Neuronal stem cell (in vitro differentiated cells): ENCODE results near the gene THOC5.
A peak's percentile ranks its signal among the peaks of the same experiment; 100 is the strongest.

Experiments
- DNase-seq: peaks from one replicate; pipeline ENCODE4 v3.0.0-alpha.2; 2013; ENCODE audit warnings: low spot score
- H2AFZ ChIP-seq: one replicate; pipeline ENCODE4 v1.6.1; 2013; ENCODE audit warnings: mild to moderate bottlenecking, low read length, inconsistent platforms
- H2AK5ac ChIP-seq: 2 replicates; pipeline ENCODE4 v1.6.1; 2013; ENCODE audit warnings: low read depth, mild to moderate bottlenecking, inconsistent platforms, low read length, moderate library complexity, mixed read lengths
- H2BK120ac ChIP-seq: 2 replicates; pipeline ENCODE4 v1.6.1; 2013; ENCODE audit warnings: low read depth, mild to moderate bottlenecking, inconsistent platforms, low read length, moderate library complexity, mixed read lengths
- H2BK12ac ChIP-seq: one replicate; pipeline ENCODE4 v1.6.1; 2013; ENCODE audit warnings: low read length, inconsistent platforms
- H2BK15ac ChIP-seq: 2 replicates; pipeline ENCODE4 v1.6.1; 2013; ENCODE audit warnings: mild to moderate bottlenecking, low read length, inconsistent platforms, mixed read lengths
- H2BK5ac ChIP-seq: one replicate; pipeline ENCODE4 v1.6.1; 2013; ENCODE audit warnings: inconsistent platforms, mild to moderate bottlenecking, low read length, moderate library complexity
- H3K14ac ChIP-seq: one replicate; pipeline ENCODE4 v1.6.1; 2013; ENCODE audit warnings: low read length, inconsistent platforms
- H3K18ac ChIP-seq: 2 replicates; pipeline ENCODE4 v1.6.1; 2013; ENCODE audit warnings: low read length, inconsistent platforms
- H3K23ac ChIP-seq: 2 replicates; pipeline ENCODE4 v1.6.1; 2013; ENCODE audit warnings: low read depth, mild to moderate bottlenecking, mixed read lengths, low read length, inconsistent platforms; ENCODE audit not compliant: poor library complexity
- H3K27ac ChIP-seq: replicated peaks from 3 replicates; pipeline ENCODE4 v1.5.1; 2013; ENCODE audit warnings: low read length, inconsistent platforms
- H3K27me3 ChIP-seq, 3 experiments: 2 replicates each; pipeline ENCODE4 v1.6.1; 2013; ENCODE audit warnings: low read length in 3 of 3, mild to moderate bottlenecking in 2 of 3, inconsistent platforms in 1 of 3, low read depth in 1 of 3, mixed read lengths in 1 of 3, moderate library complexity in 1 of 3; ENCODE audit not compliant: control insufficient read depth in 3 of 3, insufficient read depth in 3 of 3
- H3K36me3 ChIP-seq, 2 donors: replicated peaks in 1 of 2; 2 replicates each; pipeline ENCODE4 v1.6.1; 2013; ENCODE audit warnings: low read length in 2 of 2; ENCODE audit not compliant: control insufficient read depth in 2 of 2, insufficient read depth in 2 of 2
- H3K4ac ChIP-seq: 2 replicates; pipeline ENCODE4 v1.6.1; 2013; ENCODE audit warnings: inconsistent platforms, mild to moderate bottlenecking, low read length, moderate library complexity
- H3K4me1 ChIP-seq, 2 donors: 1 replicate in 1 of 2; 2 replicates in 1 of 2; pipeline ENCODE4 v1.6.1; 2013; ENCODE audit warnings: low read length in 2 of 2, low read depth in 1 of 2; ENCODE audit not compliant: control insufficient read depth in 2 of 2, insufficient read depth in 1 of 2
- H3K4me2 ChIP-seq: one replicate; pipeline ENCODE4 v1.6.1; 2013; ENCODE audit warnings: mild to moderate bottlenecking, low read length, inconsistent platforms; ENCODE audit not compliant: insufficient read depth, poor library complexity, severe bottlenecking
- H3K4me3 ChIP-seq, 2 donors: 2 replicates each; pipeline ENCODE4 v1.5.1; 2013; ENCODE audit warnings: low read length in 2 of 2, mild to moderate bottlenecking in 2 of 2, inconsistent platforms in 1 of 2, moderate library complexity in 1 of 2
- H3K79me1 ChIP-seq: one replicate; pipeline ENCODE4 v1.6.1; 2013; ENCODE audit warnings: low read depth, mild to moderate bottlenecking, inconsistent platforms, low read length, moderate library complexity
- H3K9ac ChIP-seq: one replicate; pipeline ENCODE4 v1.6.1; 2013; ENCODE audit warnings: mild to moderate bottlenecking, low read depth, low read length, inconsistent platforms; ENCODE audit not compliant: poor library complexity
- H3K9me3 ChIP-seq, 2 donors: replicated peaks in 1 of 2; 2 replicates each; pipeline versions ENCODE3 to v1.6.1; 2013; ENCODE audit warnings: low read length in 2 of 2, mild to moderate bottlenecking in 2 of 2, inconsistent platforms in 1 of 2, low read depth in 1 of 2, mixed read lengths in 1 of 2, moderate library complexity in 1 of 2; ENCODE audit not compliant: control insufficient read depth in 2 of 2, insufficient read depth in 1 of 2
- H4K8ac ChIP-seq: one replicate; pipeline ENCODE4 v1.6.1; 2013; ENCODE audit warnings: low read depth, mild to moderate bottlenecking, inconsistent platforms, low read length, moderate library complexity
- H4K91ac ChIP-seq: one replicate; pipeline ENCODE4 v1.6.1; 2013; ENCODE audit warnings: low read length, low read depth, mild to moderate bottlenecking, inconsistent platforms; ENCODE audit not compliant: poor library complexity
- WGBS, 2 donors: extraction: QIAGEN DNeasy Blood & Tissue Kit; methylation state at CpG; one replicate each; pipeline ENCODE4 v1.1.7; 2013; ENCODE audit warnings: missing lambda C conversion rate in 2 of 2, mixed read lengths in 1 of 2; ENCODE audit not compliant: insufficient read length in 2 of 2, insufficient replicate concordance in 1 of 2; ENCODE audit errors: extremely low coverage in 2 of 2; 5-methylcytosine and 5-hydroxymethylcytosine counted together

Gene THOC5

DNA sequence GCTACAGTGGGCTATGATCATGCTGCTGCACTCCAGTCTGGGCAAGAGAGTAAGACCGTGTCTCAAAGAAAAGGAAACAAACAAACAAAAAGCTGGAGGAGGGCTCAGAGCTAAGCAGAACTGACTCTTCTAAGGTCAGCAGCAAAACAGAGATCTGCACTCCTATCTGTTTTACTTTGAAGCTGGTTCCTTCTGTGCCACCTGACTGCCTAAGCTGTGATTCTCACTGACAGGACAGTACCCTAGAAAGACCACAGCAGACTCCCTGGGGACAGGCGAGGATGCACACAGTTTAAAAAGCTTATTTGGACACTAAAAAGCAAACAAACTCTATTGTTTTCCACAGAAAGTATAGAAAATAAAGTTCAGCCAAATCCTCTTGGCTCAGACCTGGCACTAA lies 43.0 kb downstream of the THOC5 start:
- Histone ChIP-seq H3K27me3 (no peaks in the 10 kb centered on the region), H2AK5ac (no peak overlapping the region), H2BK5ac (no peak overlapping the region), H3K27ac (no peak overlapping the region), H2AFZ (no peak overlapping the region), H3K4ac (no peak overlapping the region), H3K18ac (no peak overlapping the region), H2BK15ac (no peak overlapping the region), H3K14ac (no peak overlapping the region), H3K9me3 (no peaks in the 10 kb centered on the region), H3K79me1 (no peaks in the 10 kb centered on the region), H2BK12ac (no peak overlapping the region), H4K91ac (no peak overlapping the region), H3K4me1 (no peaks in the 10 kb centered on the region), H3K4me3 (no peak overlapping the region), H3K23ac (no peak overlapping the region), H3K36me3 (peaks cover 39 to 88% of the 10 kb centered on the region in 2 donors), H3K9ac (no peak overlapping the region), H3K4me2 (no peak overlapping the region), H4K8ac (no peak overlapping the region), H2BK120ac (no peak overlapping the region)
- no CpG with 5 or more reads among the region's 2 CpGs for WGBS, 2 donors
- DNase-seq: no peak

DNA sequence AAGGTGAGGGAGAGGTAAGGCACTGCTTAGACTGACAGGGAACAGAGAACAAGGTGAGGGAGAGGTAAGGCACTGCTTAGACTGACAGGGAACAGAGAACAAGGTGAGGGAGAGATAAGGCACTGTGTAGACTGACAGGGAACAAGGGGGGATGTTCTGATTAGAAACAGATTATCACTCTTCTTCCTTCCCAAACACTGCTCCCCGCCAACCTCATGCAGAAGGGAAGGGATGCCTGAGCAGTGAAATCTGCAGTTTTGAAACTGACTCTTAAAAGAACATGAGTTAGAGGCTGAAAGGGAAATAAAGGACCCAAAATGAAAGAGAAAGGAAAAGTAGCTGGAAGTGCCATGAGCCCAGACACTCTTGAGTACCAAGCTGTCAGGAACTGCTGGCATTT lies 43.7 kb downstream of the THOC5 start:
- Histone ChIP-seq H2AK5ac (no peak overlapping the region), H2BK120ac (no peak overlapping the region), H3K4me3 (no peak overlapping the region), H3K79me1 (no peaks in the 10 kb centered on the region), H3K36me3 (peaks cover 36 to 91% of the 10 kb centered on the region in 2 donors), H3K18ac (no peak overlapping the region), H3K4me1 (no peaks in the 10 kb centered on the region), H3K4me2 (no peak overlapping the region), H2AFZ (no peak overlapping the region), H3K9ac (no peak overlapping the region), H3K23ac (no peak overlapping the region), H2BK12ac (no peak overlapping the region), H3K27me3 (no peaks in the 10 kb centered on the region), H3K14ac (no peak overlapping the region), H2BK5ac (no peak overlapping the region), H3K9me3 (no peaks in the 10 kb centered on the region), H3K4ac (no peak overlapping the region), H4K8ac (no peak overlapping the region), H3K27ac (no peak overlapping the region), H2BK15ac (no peak overlapping the region), H4K91ac (no peak overlapping the region)
- no peak for DNase-seq
- WGBS, 2 donors: no CpG with 5 or more reads among the region's 1 CpG

DNA sequence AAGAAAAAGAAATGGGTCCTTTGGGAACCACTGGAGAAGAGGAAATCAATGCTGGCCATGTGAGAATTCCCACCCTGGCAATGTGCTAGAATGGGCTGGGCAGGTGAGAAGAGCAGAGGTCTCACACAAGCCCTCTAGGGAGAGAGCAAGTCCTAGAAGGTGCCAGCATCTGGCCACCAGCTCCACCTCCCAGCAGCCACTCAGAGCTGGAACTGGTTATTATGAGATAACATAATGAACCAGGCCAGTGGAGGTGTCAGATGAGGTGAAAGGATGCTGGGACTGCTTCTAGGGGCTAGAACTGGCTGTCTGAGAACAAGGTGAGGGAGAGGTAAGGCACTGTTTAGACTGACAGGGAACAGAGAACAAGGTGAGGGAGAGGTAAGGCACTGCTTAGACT lies 44.3 kb downstream of the THOC5 start:
- no peak overlapping the region for H3K4me3 ChIP-seq
- no peak overlapping the region for H3K4ac ChIP-seq
- H3K9me3 ChIP-seq: no peaks in the 10 kb centered on the region
- H4K8ac ChIP-seq: no peak overlapping the region
- no peak overlapping the region for H3K23ac ChIP-seq
- no peak overlapping the region for H2BK5ac ChIP-seq
- H2BK120ac ChIP-seq: no peak overlapping the region
- H3K27ac ChIP-seq: no peak overlapping the region
- no peaks in the 10 kb centered on the region for H3K27me3 ChIP-seq
- no peak overlapping the region for H2AK5ac ChIP-seq
- H3K4me2 ChIP-seq: no peak overlapping the region
- no peak overlapping the region for H2BK12ac ChIP-seq
- peaks cover 36 to 91% of the 10 kb centered on the region in 2 donors for H3K36me3 ChIP-seq
- H3K18ac ChIP-seq: no peak overlapping the region
- no peak for DNase-seq
- H2BK15ac ChIP-seq: no peak overlapping the region
- no peaks in the 10 kb centered on the region for H3K79me1 ChIP-seq
- H3K4me1 ChIP-seq: no peaks in the 10 kb centered on the region
- H4K91ac ChIP-seq: no peak overlapping the region
- H3K14ac ChIP-seq: no peak overlapping the region
- no peak overlapping the region for H2AFZ ChIP-seq
- no peak overlapping the region for H3K9ac ChIP-seq

DNA sequence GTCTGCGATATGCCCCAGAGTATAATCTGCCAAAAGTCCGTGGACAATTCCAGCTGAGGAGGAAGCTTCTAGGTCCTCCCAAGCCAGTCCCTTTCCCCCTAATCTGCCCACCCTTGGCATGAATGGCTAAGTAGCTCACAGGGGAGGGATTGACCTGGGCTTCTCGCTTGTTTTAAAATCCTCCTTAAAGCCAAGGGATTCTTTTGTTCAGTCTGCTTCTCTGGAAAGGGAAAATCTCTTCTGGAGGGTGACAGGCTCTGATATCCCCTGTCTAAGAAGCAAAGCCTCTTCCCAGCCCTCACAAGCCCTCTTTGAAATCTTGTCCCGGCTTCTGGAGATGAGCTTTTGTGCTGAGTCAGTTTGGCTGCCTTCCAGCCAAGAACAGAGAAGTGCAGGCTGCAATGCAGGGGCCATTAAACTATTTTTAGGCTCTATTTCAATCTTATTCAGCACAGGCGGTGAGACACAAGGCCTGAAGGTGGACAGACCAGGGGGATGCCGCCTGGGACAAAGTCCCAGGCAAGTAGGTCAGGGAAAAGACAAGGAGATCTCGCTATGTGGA lies 49.7 kb downstream of the THOC5 start:
- H3K4ac ChIP-seq: no peak overlapping the region
- no CpG with 5 or more reads among the region's 7 CpGs for WGBS, 2 donors
- peaks cover 11 to 53% of the 10 kb centered on the region in 2 donors for H3K36me3 ChIP-seq
- no peak overlapping the region for H2BK12ac ChIP-seq
- H3K18ac ChIP-seq: no peak overlapping the region
- H3K27me3 ChIP-seq: no peaks in the 10 kb centered on the region
- H3K4me1 ChIP-seq: peaks cover 0 to 3% of the 10 kb centered on the region in 2 donors
- no peak overlapping the region for H3K14ac ChIP-seq
- H3K4me3 ChIP-seq: no peak overlapping the region
- peak overlapping the region; percentile 81 for H3K27ac ChIP-seq
- DNase-seq: no peak
- H4K8ac ChIP-seq: no peak overlapping the region
- no peaks in the 10 kb centered on the region for H3K79me1 ChIP-seq
- H3K4me2 ChIP-seq: no peak overlapping the region
- H2AK5ac ChIP-seq: no peak overlapping the region
- no peak overlapping the region for H2BK5ac ChIP-seq
- H3K23ac ChIP-seq: no peak overlapping the region
- no peak overlapping the region for H2AFZ ChIP-seq
- no peak overlapping the region for H2BK15ac ChIP-seq
- no peak overlapping the region for H4K91ac ChIP-seq
- no peak overlapping the region for H3K9ac ChIP-seq
- H3K9me3 ChIP-seq: no peaks in the 10 kb centered on the region
- no peak overlapping the region for H2BK120ac ChIP-seq
